Measurements from ENCODE around the gene CSTF1. TPM values are rescaled to one million over a fixed set of nuclear protein-coding genes. Genes with fewer than 3 reads are reported as not detected.

Gene CSTF1
- total RNA-seq, 2 donors from 2014 or later: 47.9 to 50.1 TPM

DNA sequence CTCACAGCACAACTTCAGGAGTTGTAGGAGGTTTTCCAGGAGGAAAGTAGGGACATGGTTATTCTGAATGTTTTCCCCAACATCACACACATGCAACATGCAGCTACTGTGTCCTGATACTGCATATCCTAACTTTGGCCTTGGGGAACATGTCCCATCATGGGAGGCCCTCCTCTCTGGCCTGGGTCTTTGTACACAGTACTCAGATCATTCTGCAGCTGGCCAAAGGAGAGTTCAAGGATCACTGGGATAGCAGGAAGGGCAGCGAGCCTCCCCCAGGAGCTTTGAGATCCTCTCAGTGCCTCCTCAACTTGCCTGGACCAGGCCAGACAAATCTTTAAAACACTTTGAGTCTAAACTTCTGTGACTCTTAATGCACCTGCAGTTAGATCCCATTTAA lies 32.5 kb downstream of the CSTF1 start:
- Mint-ChIP-seq H3K36me3 (ENCODE audit: low read depth) (no peaks in the 10 kb centered on the region), H3K4me3 (no peak overlapping the region), H3K9me3 (no peaks in the 10 kb centered on the region), H3K27ac (no peak overlapping the region), H3K4me1 (peaks cover 8% of the 10 kb centered on the region), H3K27me3 (ENCODE audit: insufficient read depth) (peaks cover 50% of the 10 kb centered on the region)
- no peak for DNase-seq
- 83 to 100% methylated on average over 1 of the region's 1 CpG for WGBS, 2 experiments (ENCODE audit: insufficient coverage in 1 of 2, insufficient read length in 1 of 2)
- no peaks in the 10 kb centered on the region for H3K9me3 ChIP-seq (ENCODE audit: control insufficient read depth, low read length)
- TF ChIP-seq, protein P1, sequence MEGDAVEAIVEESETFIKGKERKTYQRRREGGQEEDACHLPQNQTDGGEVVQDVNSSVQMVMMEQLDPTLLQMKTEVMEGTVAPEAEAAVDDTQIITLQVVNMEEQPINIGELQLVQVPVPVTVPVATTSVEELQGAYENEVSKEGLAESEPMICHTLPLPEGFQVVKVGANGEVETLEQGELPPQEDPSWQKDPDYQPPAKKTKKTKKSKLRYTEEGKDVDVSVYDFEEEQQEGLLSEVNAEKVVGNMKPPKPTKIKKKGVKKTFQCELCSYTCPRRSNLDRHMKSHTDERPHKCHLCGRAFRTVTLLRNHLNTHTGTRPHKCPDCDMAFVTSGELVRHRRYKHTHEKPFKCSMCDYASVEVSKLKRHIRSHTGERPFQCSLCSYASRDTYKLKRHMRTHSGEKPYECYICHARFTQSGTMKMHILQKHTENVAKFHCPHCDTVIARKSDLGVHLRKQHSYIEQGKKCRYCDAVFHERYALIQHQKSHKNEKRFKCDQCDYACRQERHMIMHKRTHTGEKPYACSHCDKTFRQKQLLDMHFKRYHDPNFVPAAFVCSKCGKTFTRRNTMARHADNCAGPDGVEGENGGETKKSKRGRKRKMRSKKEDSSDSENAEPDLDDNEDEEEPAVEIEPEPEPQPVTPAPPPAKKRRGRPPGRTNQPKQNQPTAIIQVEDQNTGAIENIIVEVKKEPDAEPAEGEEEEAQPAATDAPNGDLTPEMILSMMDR (conservative IDR thresholded peaks at IDR 0.05): no peak
- no peaks in the 10 kb centered on the region for H3K27me3 ChIP-seq (ENCODE audit: control insufficient read depth, insufficient read depth, low read length, poor library complexity, severe bottlenecking)
- no peak overlapping the region for H3K4me3 ChIP-seq (ENCODE audit: low read length)
- peaks cover 4% of the 10 kb centered on the region for H3K4me1 ChIP-seq (ENCODE audit: control insufficient read depth, insufficient read depth, low read length)
- H3K36me3 ChIP-seq (ENCODE audit: control insufficient read depth, insufficient read depth, low read length): no peaks in the 10 kb centered on the region
- H3K27ac ChIP-seq (ENCODE audit: low read depth, low read length): no peak overlapping the region
- no peak overlapping the region for H3K9ac ChIP-seq (ENCODE audit: extremely low read depth, low read length, poor library complexity, severe bottlenecking)

DNA sequence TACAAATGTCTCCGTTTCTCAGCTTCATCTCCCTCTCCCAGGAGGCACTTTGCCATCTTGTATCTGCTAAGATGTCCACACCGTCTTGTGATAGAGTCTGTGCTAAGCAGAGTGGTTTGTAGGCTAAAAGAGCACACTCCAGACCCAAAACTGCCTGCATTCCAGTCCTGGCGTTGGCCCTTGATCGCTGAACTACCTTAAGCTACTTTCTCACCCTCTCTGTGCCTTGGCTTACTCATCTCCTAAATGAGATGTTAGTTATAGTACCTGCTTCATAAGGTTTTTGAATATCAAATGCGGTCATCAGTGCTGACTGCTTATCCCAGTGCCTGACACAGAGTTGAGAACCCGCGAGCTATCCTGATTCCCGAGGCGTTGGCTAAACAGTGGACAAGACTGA lies 33.6 kb downstream of the CSTF1 start:
- 92 to 97% methylated on average over 7 to 9 of the region's 9 CpGs for whole genome bisulfite sequencing, 2 experiments (ENCODE audit: insufficient coverage in 1 of 2, insufficient read length in 1 of 2)
- Mint-ChIP-seq H3K4me1 (peaks cover 8% of the 10 kb centered on the region), H3K9me3 (no peaks in the 10 kb centered on the region), H3K36me3 (ENCODE audit: low read depth) (no peaks in the 10 kb centered on the region), H3K27me3 (ENCODE audit: insufficient read depth) (peaks cover 56% of the 10 kb centered on the region), H3K27ac (no peak overlapping the region), H3K4me3 (no peak overlapping the region)
- DNase-seq: no peak
- Histone ChIP-seq H3K9ac (ENCODE audit: extremely low read depth, low read length, poor library complexity, severe bottlenecking) (no peak overlapping the region), H3K4me1 (ENCODE audit: control insufficient read depth, insufficient read depth, low read length) (peaks cover 5% of the 10 kb centered on the region), H3K9me3 (ENCODE audit: control insufficient read depth, low read length) (no peaks in the 10 kb centered on the region), H3K27me3 (ENCODE audit: control insufficient read depth, insufficient read depth, low read length, poor library complexity, severe bottlenecking) (no peaks in the 10 kb centered on the region), H3K27ac (ENCODE audit: low read depth, low read length) (no peak overlapping the region), H3K36me3 (ENCODE audit: control insufficient read depth, insufficient read depth, low read length) (no peaks in the 10 kb centered on the region), H3K4me3 (ENCODE audit: low read length) (no peak overlapping the region)
- TF ChIP-seq, protein P1 (conservative IDR thresholded peaks at IDR 0.05): no peak

DNA sequence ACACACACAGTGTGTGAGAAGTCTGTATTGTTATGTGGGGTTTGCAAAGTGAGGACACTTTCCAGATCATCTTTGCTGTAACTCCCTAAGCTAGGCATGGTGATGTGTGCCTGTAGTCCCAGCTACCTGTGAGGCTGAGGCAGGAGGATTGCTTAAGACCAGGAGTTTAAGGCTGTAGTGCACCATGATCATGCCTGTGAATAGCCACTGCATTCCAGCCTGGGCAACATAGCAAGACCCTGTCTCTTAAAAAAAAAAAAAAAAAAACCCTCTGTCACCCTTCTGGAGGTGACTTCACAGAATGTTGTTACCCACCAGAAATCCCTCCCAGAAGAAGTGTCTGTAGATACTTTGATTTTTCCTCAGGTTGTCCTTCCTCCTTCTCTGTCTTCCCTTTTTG lies 34.5 kb downstream of the CSTF1 start:
- no peak overlapping the region for H3K4me3 ChIP-seq (ENCODE audit: low read length)
- H3K36me3 Mint-ChIP-seq (ENCODE audit: low read depth): no peaks in the 10 kb centered on the region
- no peak overlapping the region for H3K27ac ChIP-seq (ENCODE audit: low read depth, low read length)
- H3K4me3 Mint-ChIP-seq: no peak overlapping the region
- H3K4me1 ChIP-seq (ENCODE audit: control insufficient read depth, insufficient read depth, low read length): peaks cover 5% of the 10 kb centered on the region
- peaks cover 4% of the 10 kb centered on the region for H3K27me3 ChIP-seq (ENCODE audit: control insufficient read depth, insufficient read depth, low read length, poor library complexity, severe bottlenecking)
- no peaks in the 10 kb centered on the region for H3K9me3 ChIP-seq (ENCODE audit: control insufficient read depth, low read length)
- H3K9me3 Mint-ChIP-seq: no peaks in the 10 kb centered on the region
- H3K36me3 ChIP-seq (ENCODE audit: control insufficient read depth, insufficient read depth, low read length): no peaks in the 10 kb centered on the region
- H3K9ac ChIP-seq (ENCODE audit: extremely low read depth, low read length, poor library complexity, severe bottlenecking): no peak overlapping the region
- H3K27ac Mint-ChIP-seq: no peak overlapping the region
- H3K4me1 Mint-ChIP-seq: peaks cover 8% of the 10 kb centered on the region
- TF ChIP-seq, protein P1 (conservative IDR thresholded peaks at IDR 0.05): no peak
- no peak for DNase-seq
- peaks cover 53% of the 10 kb centered on the region for H3K27me3 Mint-ChIP-seq (ENCODE audit: insufficient read depth)

All from endodermal cell (in vitro differentiated cells).